Neutrophil (primary cell): ENCODE measurements around the gene PCSK2.

Experiments used
- H3K27ac ChIP-seq: fragments of 200-600 bp; sonication (generic); 2 replicates; pipeline ENCODE4 v1.5.1; 2016; ENCODE audit warnings: mild to moderate bottlenecking, moderate library complexity
- H3K27me3 ChIP-seq: fragments of 200-600 bp; sonication (generic); 2 replicates; pipeline ENCODE4 v1.6.0; 2016; ENCODE audit warnings: mild to moderate bottlenecking
- H3K36me3 ChIP-seq: fragments of 200-600 bp; sonication (generic); 2 replicates; pipeline ENCODE4 v1.5.1; 2017
- H3K4me1 ChIP-seq, 2 experiments: fragments of 200-600 bp in 1 of 2; sonication (generic) in 1 of 2; 1 replicate in 1 of 2; 2 replicates in 1 of 2; pipeline versions ENCODE4 v1.5.1 to v1.6.1; 2013 to 2016; ENCODE audit warnings: low read depth in 1 of 2, low read length in 1 of 2, mild to moderate bottlenecking in 1 of 2, moderate library complexity in 1 of 2; ENCODE audit not compliant: control insufficient read depth in 1 of 2, insufficient read depth in 1 of 2
- H3K4me3 ChIP-seq, 2 experiments: fragments of 200-600 bp in 1 of 2; sonication (generic) in 1 of 2; 1 replicate in 1 of 2; 2 replicates in 1 of 2; pipeline ENCODE4 v1.5.1; 2013 to 2016; ENCODE audit warnings: low read depth in 1 of 2, low read length in 1 of 2, mild to moderate bottlenecking in 1 of 2, moderate library complexity in 1 of 2
- H3K9me3 ChIP-seq: fragments of 200-600 bp; sonication (generic); 2 replicates; pipeline ENCODE4 v1.5.1; 2016
- CTCF ChIP-seq: fragments of 200-600 bp; sonication (generic); IDR thresholded peaks from 2 replicates; pipeline ENCODE4 v1.5.1; 2016; ENCODE audit warnings: antibody characterized with exemption

PCSK2 gene

GRCh38 chr20:17399303-17399985 lies 172.6 kb downstream of the PCSK2 start:
- Histone ChIP-seq H3K4me3 (no peak overlapping the region), H3K27me3 (no peaks in the 10 kb centered on the region), H3K9me3 (no peaks in the 10 kb centered on the region), H3K36me3 (no peaks in the 10 kb centered on the region), H3K4me1 (no peaks in the 10 kb centered on the region), H3K27ac (no peak overlapping the region)
- TF ChIP-seq CTCF = no peak

- H3K4me1 ChIP-seq = no peaks in the 10 kb centered on the region
- no peaks in the 10 kb centered on the region for H3K27me3 ChIP-seq
- H3K27ac ChIP-seq = no peak overlapping the region
- TF ChIP-seq CTCF = no peak
- no peaks in the 10 kb centered on the region for H3K36me3 ChIP-seq
- H3K4me3 ChIP-seq = no peak overlapping the region
- H3K9me3 ChIP-seq = no peaks in the 10 kb centered on the region
These were observed 176.6 kb downstream of the PCSK2 start for GRCh38 chr20:17403461-17403860.

- no peak for TF ChIP-seq CTCF
- Histone ChIP-seq H3K4me1 (no peaks in the 10 kb centered on the region), H3K27me3 (no peaks in the 10 kb centered on the region), H3K36me3 (no peaks in the 10 kb centered on the region), H3K9me3 (no peaks in the 10 kb centered on the region), H3K27ac (no peak overlapping the region), H3K4me3 (no peak overlapping the region)
These were observed 179.3 kb downstream of the PCSK2 start for GRCh38 chr20:17406051-17406590.

- Histone ChIP-seq H3K27me3 (no peaks in the 10 kb centered on the region), H3K4me3 (no peak overlapping the region), H3K36me3 (no peaks in the 10 kb centered on the region), H3K4me1 (no peaks in the 10 kb centered on the region), H3K9me3 (no peaks in the 10 kb centered on the region), H3K27ac (no peak overlapping the region)
- no peak for TF ChIP-seq CTCF
These were observed 180.7 kb downstream of the PCSK2 start for GRCh38 chr20:17407550-17407949.

- no peak overlapping the region for H3K4me3 ChIP-seq
- H3K36me3 ChIP-seq = no peaks in the 10 kb centered on the region
- no peak overlapping the region for H3K27ac ChIP-seq
- no peak for TF ChIP-seq CTCF
- no peaks in the 10 kb centered on the region for H3K4me1 ChIP-seq
- H3K9me3 ChIP-seq = no peaks in the 10 kb centered on the region
- H3K27me3 ChIP-seq = no peaks in the 10 kb centered on the region
These were observed 190.4 kb downstream of the PCSK2 start for GRCh38 chr20:17417225-17417624.
